NCI-H1930 (cell line): ENCODE results near the gene CARD10.

ENCODE experiments used
- DNase-seq, 2 experiments: peaks; one replicate each; lab custom pipeline; 2025; lab: John Stamatoyannopoulos, UW

CARD10 gene

DNA sequence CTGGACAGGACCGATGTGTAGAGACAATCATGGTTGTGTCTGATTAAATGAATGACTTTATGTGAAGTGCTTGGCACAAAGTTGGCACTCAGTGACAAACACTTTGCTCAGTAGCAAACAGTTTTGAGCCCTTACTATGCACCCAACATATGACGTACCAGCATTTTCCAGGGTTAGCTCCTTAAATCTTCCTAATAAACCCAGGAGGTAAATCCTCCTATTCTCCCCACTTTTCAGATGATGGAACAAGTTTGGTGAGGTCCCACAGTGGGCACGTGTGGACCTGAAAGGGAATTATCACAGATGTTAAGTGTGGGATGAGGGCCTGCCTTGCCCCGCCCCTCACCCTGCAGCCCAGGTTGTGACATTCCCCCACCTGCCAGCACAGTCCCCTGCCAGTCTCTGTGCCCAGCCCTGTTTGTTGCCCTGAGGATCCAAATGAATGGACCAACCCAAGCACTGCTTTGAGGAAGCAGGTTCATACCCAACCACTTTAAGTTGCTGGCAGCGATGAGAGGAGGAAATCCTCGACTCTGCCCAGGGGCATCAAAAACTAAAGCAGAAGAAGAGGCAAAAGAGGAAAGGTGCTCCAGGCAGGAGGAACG is 6.6 kb upstream of the CARD10 start:
- no peak for DNase-seq

GRCh38 chr22:37525073-37525745 is 6.0 kb upstream of the CARD10 start:
- DNase-seq: no peak

DNA sequence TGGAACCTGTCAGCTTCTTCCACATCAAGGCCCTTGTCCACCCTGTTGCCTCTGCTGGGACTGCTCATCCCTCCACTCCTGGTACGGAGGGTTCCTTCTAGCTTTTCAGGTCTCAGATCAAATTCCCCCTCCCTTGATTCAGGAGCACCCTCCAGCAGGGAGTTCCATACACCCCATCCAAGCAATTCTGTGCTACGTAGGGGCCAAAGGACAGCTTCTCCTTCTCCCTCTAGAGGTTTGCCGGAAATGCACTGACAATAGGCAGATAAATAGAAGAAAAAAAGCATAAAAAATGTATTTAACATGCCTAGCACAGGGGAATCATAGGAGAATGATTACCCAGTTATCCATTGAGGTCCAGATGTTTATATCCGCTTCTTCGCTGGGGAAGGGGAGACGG is 3.3 kb upstream of the CARD10 start:
- no peak for DNase-seq

DNA sequence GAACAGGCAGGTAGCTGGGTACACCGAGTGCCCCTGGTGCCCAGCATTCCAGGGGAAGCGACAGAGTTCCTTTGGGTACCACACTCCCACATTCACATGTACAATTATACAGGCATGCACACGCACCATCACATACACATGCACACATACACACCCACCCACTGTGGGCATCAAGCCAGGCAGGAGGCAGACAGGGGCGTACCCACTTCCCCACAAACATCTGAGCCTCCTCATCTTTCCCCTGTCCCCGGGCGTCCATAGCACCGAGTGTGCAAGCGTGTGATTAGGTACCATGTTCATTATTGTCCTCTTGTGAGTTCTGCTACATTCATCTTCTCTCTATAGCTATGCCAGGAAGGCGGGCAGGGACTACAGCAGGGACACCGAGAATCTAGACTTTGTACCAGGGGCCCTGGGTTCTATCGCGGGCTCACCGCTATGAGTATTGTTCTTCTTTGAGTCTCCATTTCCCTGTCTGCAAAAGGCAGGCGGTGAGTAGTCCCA is 2.1 kb upstream of the CARD10 start:
- no peak for DNase-seq

DNA sequence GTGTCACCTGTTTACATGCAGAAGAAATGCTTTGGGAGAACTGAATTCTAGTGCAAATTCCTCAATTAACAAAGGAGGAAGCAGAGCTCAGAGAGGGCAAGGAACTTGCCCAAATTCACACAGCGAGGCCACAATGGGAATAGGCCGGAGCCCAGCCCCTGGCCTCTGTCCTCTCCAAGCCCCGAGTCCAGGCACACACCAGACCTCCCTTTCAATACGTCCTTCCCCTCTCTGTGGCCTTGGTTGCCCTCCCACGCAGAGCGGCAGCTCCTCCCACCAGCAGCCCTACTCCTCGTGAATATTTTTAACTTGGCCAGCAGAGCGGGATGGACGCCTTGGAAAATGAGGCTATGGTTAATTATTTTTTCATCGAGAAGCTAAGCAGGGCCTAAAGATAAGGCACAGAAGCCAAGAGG is 1.6 kb upstream of the CARD10 start:
- DNase-seq: no peak

DNA sequence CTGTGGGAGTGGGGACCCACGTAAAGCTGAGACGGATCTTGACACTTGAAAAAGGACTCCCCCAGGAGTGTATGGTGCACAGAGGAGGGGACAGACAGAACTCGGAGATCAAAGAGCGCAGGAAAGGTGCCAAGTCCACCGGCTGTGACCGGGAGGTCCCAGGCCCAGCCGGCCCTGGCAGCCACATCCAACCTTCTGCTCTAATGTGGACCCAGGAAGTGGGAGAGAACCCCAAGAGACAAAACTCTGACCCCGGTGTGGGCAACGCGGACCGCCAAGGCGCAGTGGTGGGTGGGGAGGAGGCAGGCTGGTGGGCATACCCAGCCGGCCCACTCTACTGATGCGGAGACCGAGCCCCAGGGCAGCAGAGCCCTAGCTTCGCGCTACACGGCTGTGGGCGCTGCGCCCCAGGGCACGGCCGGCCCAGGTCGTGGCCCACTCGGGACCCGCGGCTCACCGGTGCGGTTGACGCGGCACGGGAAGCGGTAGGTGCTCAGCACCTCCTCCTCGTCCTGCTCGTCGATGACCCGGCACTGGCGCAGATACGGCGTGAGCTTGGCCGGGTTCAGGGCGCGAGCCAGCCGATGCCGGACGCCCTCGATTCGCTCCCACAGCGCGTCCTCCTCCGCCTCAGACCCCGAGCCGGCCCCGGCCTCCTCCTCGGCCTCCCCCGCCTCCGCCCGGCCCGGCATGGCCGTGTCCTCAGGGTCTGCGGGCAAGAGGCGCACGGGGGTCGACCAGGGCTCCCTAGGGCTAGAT is 527 bp downstream of the CARD10 start:
- no peak for DNase-seq

- DNase-seq: no peak
Observed at GRCh38 chr22:37517826-37518450, 1.3 kb downstream of the CARD10 start.

DNA sequence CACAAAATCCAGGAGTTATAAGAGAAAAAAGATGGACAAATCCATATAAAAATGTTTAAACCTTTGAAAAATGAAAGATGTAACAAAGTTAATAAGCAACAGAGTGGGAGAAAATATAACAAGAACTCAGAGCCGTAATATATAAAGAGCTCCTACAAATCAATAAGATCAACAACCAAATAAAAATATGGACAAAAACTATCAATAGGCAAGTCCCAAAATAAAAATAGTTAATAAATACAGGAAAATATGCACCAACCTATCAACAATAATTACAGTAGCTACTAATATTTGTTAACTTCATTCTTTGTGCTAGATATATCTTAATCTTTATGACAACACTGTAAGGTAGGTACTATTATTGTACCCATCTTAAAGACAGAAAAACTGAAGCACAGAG is 2.8 kb downstream of the CARD10 start:
- no peak for DNase-seq

DNA sequence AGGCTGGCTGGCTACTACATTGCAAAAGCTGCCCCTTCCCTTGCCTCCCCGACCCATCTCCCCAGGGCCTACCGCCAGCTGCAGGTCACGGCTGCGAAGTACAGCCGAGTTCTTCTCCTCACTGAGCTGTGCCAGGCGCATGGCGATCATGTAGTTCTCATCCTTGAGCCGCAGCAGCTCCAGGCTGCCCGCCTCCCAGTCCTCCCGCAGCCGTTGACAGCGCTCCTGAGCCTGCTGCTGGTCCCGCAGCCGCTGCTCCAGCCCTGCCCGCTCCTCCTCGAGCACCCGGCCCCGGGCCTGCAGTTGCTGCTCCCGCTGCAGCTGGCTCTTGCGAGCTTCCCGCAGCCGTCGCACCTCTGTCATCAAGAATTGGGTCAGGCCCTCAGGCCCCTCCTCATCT is 3.3 kb downstream of the CARD10 start:
- DNase-seq: no peak

GRCh38 chr22:37514526-37515051 is 4.6 kb downstream of the CARD10 start:
- DNase-seq: no peak

GRCh38 chr22:37511395-37512104 is 7.7 kb downstream of the CARD10 start:
- DNase-seq: no peak

DNA sequence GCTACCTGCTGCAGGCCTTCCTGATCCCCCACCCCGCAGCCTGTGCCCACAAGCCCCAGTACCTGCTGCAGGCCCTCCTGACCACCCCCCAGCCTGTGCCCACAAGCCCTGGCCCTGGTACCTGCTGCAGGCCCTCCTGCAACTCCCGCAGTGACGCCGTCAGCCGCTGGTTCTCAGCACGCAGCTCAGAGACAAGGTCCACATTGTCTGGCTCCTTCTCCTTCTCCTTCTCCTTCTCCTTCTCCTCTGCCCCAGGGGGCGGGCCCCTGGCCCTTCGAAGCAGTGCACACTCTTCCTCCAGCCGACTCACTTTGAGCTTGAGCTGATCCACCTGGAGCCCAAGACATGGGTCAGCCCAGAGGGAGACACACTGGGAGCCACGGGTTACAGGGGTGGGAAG is 9.1 kb downstream of the CARD10 start:
- no peak for DNase-seq

DNA sequence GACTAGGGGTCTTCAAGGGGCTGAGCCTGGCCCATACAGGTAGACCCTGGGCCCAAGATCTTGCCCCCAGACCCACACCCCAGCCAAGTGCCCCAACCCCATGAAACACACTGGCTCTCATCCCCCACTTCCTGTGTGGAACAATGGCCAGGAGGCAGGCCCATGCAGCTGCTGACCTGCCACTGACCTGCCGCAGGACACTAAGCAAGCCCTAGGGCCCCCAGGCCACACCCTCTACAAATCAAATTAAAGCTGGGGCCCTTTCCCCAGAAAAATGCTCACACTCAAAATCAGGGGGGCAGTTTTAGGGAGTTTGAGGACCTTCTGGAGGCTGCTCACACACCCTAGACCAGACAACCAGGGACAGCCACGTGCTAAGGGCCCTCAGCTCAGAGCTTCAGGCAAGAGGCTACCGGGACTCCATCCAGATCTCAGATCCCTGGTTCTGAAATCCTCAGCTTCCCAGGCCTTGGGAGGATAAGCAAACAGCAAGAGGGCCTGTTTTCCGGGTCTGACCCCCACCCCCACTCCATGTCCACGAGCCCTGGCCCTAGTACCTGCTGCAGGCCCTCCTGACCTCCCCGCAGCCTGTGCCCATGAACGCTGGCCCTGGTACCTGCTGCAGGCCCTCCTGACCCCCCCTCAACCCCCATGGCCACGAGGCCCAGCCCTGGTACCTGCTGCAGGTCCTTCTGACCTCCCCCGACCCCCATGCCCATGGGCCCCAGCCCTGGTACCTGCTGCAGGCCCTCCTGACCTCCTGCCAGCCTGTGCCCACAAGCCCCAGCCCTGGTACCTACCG is 10.0 kb downstream of the CARD10 start:
- DNase-seq: no peak

- DNase-seq: no peak
Observed at GRCh38 chr22:37508431-37508992, 10.7 kb downstream of the CARD10 start.

GRCh38 chr22:37507731-37508130 is 11.5 kb downstream of the CARD10 start:
- no peak for DNase-seq

GRCh38 chr22:37505989-37506388 is 13.2 kb downstream of the CARD10 start:
- no peak for DNase-seq

DNA sequence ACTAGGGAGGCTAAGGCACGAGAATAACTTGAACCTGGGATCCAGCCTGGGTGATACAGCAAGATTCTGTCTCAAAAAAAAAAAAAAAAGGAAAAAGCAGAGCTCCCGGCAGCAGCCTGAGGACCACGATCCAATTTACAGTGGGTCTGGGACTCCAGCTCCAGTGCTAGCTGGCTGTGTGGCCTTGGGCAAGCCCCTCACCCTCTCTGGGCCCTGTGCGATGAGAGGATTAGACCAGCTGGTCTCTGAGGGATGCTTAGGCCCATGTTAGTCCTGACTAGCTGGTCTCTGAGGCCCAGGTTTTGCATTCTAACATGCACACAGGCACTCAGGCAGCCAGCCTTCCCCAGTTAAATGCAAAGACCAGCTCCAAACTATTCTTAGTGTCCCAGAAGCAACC is 13.7 kb downstream of the CARD10 start:
- DNase-seq: no peak

- no peak for DNase-seq
Observed at GRCh38 chr22:37504964-37505363, 14.3 kb downstream of the CARD10 start.

DNA sequence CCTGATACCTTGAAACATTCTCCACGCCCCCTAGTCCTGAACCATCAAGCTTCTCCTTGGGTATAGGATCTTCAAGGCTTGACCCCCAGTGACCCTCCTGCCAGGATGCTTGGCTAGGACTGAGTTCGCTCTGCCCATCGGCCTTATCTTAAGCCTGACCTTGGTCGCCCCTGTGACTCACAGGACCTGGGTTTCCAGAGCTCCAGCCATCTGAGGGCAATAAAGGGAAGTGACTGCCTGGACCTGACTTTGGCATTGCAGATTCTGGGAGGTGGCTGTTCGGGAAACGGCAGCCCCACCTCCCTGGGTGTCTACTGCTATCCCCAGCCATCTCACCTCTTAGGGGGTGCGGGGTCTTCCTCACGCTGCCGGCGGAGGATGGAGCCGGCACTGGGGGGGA is 15.4 kb downstream of the CARD10 start:
- no peak for DNase-seq

DNA sequence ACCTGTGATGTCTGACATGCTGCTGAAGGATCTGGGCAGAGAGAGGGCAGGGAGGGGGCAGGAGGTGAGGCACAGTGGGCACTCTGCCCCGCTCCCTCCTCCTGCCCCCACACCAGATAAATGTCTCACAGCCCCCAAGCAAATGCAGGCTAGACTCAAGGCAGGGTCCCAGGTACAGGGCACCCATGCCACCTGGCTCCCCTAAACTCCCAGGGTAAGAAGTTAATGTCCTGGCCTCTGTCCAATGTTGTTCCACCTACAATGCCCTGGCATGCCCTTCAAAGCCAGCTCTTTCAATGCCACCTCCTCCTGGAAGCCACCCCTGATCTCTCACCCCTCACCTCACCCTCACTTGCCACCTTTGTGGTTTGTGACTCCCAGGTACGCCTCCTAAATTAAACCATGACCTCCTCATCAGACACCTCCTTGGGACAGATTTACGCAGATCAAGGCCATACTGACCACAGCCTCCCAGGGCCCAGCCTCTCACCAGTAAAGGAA is 16.0 kb downstream of the CARD10 start:
- DNase-seq: no peak
